ENCODE measurements around the gene NID2. TPM values are rescaled to one million over a fixed set of nuclear protein-coding genes. Genes with fewer than 3 reads are reported as not detected.

NID2 gene
- total and polyA plus RNA-seq, 2 of the 4 experiments (the other 2 are of a cell fraction) = 101 to 303 TPM

DNA sequence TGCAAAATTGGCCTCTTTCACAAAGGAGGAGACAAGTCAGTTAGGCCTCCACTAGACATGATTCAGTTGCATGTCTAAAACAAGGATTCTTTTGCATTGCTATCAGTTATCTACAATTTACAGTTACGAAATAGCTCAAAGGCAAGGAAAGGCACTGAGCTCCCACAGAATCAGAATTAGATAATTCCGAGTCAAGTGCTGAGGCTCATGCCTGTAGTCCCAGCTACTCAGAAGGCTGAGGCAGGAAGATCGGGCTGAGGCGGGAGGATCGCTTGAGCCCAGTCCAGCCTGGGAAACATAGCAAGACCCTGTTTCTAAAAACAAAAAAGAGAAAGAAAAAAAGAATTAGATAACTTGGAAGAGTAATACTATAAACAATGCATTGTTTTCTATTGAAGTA is 91.8 kb downstream of the NID2 start:
- no peak overlapping the region for H3K27ac ChIP-seq (ENCODE audit: insufficient read depth, low read length)
- BruUV-seq (replicated peaks) = no TSS peak
- H2BK5ac ChIP-seq (ENCODE audit: low read depth, low read length, poor library complexity, severe bottlenecking) = no peak overlapping the region
- no peak overlapping the region for H3K4me2 ChIP-seq (ENCODE audit: low read depth, low read length)
- H3K23ac ChIP-seq (ENCODE audit: low read depth, low read length) = no peak overlapping the region
- dilution Hi-C loops (cut with HindIII; ENCODE audit: low sequenced_read_pairs, unreplicated experiment) = no loop called here
- CTCF ChIA-PET = interaction anchor here (0.6 to 2.4 kb wide), 3 partner anchors 19 to 109 kb away, joined by 3 to 8 read pairs (median 3); no protein-coding TSS in a partner anchor
- intact Hi-C loops (cut with micrococcal nuclease) = loop anchor here (5.0 kb wide), 1 partner anchor 695 kb away; no protein-coding TSS in a partner anchor
- H3K9ac ChIP-seq (ENCODE audit: low read depth, low read length) = no peak overlapping the region
- DNase-seq (peak; percentile 51), ATAC-seq (ENCODE audit: low read depth) (peak; percentile 8; the same call in 1 of the 2 replicates)
- no CpG with 5 or more reads among the region's 5 CpGs for WGBS, 2 experiments (ENCODE audit: extremely low coverage in 2 of 2, insufficient read length in 1 of 2)
- no peaks in the 10 kb centered on the region for H3K79me1 ChIP-seq (ENCODE audit: low read depth in 1 of 2, low read length in 2 of 2)
- peaks cover 6% of the 10 kb centered on the region for H3K4me1 ChIP-seq (ENCODE audit: control insufficient read depth, insufficient read depth, low read length)
- no peak overlapping the region for H3K14ac ChIP-seq (replicated peaks; ENCODE audit: low read depth, low read length)
- TF ChIP-seq RFX5 (IDR thresholded peaks at IDR 0.05; ENCODE audit: low read depth, low read length) (no peak), CEBPB (IDR thresholded peaks at IDR 0.05; ENCODE audit: low read depth, low read length) (peak; percentile 49; the same call in 1 of the 2 replicates), POLR2A (IDR thresholded peaks at IDR 0.05; ENCODE audit: low read depth, low read length) (no peak), NFE2L2 (IDR thresholded peaks at IDR 0.05; ENCODE audit: low read depth, low read length) (no peak)
- no peak overlapping the region for H2BK20ac ChIP-seq (ENCODE audit: low read depth, low read length)
- no peak overlapping the region for H2BK120ac ChIP-seq (ENCODE audit: low read depth, low read length)
- H2AFZ ChIP-seq (replicated peaks; ENCODE audit: low read length, poor library complexity) = no peak overlapping the region
- H3K4me3 ChIP-seq (ENCODE audit: insufficient read depth, low read depth, low read length) = no peak overlapping the region
- no peak overlapping the region for H3K56ac ChIP-seq (ENCODE audit: extremely low read depth, insufficient read depth, low read length)
- peaks cover 10% of the 10 kb centered on the region; the same call in 1 of the 2 replicates for H3K27me3 ChIP-seq (ENCODE audit: control insufficient read depth, insufficient read depth, low read length)
- POLR2A ChIA-PET (ENCODE audit: unreplicated experiment) = no interaction called here
- no peak overlapping the region for H3K4ac ChIP-seq (ENCODE audit: low read depth, low read length)
- no peaks in the 10 kb centered on the region for H3K36me3 ChIP-seq (ENCODE audit: control insufficient read depth, insufficient read depth, low read length)
- H4K91ac ChIP-seq (ENCODE audit: insufficient read depth, low read depth, low read length) = no peak overlapping the region
- no peaks in the 10 kb centered on the region for H4K20me1 ChIP-seq (ENCODE audit: insufficient read depth, low read length)
- in situ Hi-C loops (cut with MboI; ENCODE audit: low sequenced_read_pairs) = loop anchor here (10.0 kb wide), 1 partner anchor 192 kb away; no protein-coding TSS in a partner anchor
- no peaks in the 10 kb centered on the region for H3K9me3 ChIP-seq (ENCODE audit: control insufficient read depth, insufficient read depth, low read length)
- no peak overlapping the region for H2AK9ac ChIP-seq (replicated peaks; ENCODE audit: low read depth, low read length, poor library complexity)
- no peak overlapping the region for H3K18ac ChIP-seq (ENCODE audit: low read depth, low read length)
- H4K5ac ChIP-seq (ENCODE audit: low read depth, low read length) = no peak overlapping the region
- no peak overlapping the region; the same call in 1 of the 2 replicates for H2AK5ac ChIP-seq (ENCODE audit: low read depth, low read length)
- H2BK15ac ChIP-seq (ENCODE audit: low read depth, low read length) = no peak overlapping the region
- peaks cover 7% of the 10 kb centered on the region for H3K9me1 ChIP-seq (ENCODE audit: insufficient read depth, low read length)
- H4K8ac ChIP-seq (ENCODE audit: low read depth in 2 of 2, low read length in 2 of 2) = no peak overlapping the region
